ENCODE results near the gene TNRC6A.

The TNRC6A gene

GRCh38 chr16:24848065-24848464 is 118.6 kb downstream of the TNRC6A start:
- DNase-seq (ENCODE audit: low spot score) = no peak
- no peak for TF ChIP-seq CTCF (IDR thresholded peaks at IDR 0.05; ENCODE audit: borderline replicate concordance, control extremely low read depth, extremely low read depth, insufficient read depth, missing control alignments)
- in situ Hi-C loops (cut with MboI; ENCODE audit: low sequenced_read_pairs, unreplicated experiment) = no loop called here

GRCh38 chr16:24849641-24850040 is 120.2 kb downstream of the TNRC6A start:
- in situ Hi-C loops (cut with MboI; ENCODE audit: low sequenced_read_pairs, unreplicated experiment) = no loop called here
- DNase-seq (ENCODE audit: low spot score) = no peak
- no peak for TF ChIP-seq CTCF (IDR thresholded peaks at IDR 0.05; ENCODE audit: borderline replicate concordance, control extremely low read depth, extremely low read depth, insufficient read depth, missing control alignments)

GRCh38 chr16:24850289-24850938 is 121.0 kb downstream of the TNRC6A start:
- in situ Hi-C loops (cut with MboI; ENCODE audit: low sequenced_read_pairs, unreplicated experiment) = no loop called here
- TF ChIP-seq CTCF (IDR thresholded peaks at IDR 0.05; ENCODE audit: borderline replicate concordance, control extremely low read depth, extremely low read depth, insufficient read depth, missing control alignments) = no peak
- DNase-seq (ENCODE audit: low spot score) = no peak

GRCh38 chr16:24851700-24852099 is 122.2 kb downstream of the TNRC6A start:
- no peak for DNase-seq (ENCODE audit: low spot score)
- in situ Hi-C loops (cut with MboI; ENCODE audit: low sequenced_read_pairs, unreplicated experiment) = no loop called here
- TF ChIP-seq CTCF (IDR thresholded peaks at IDR 0.05; ENCODE audit: borderline replicate concordance, control extremely low read depth, extremely low read depth, insufficient read depth, missing control alignments) = no peak

GRCh38 chr16:24852281-24852721 is 122.8 kb downstream of the TNRC6A start:
- in situ Hi-C loops (cut with MboI; ENCODE audit: low sequenced_read_pairs, unreplicated experiment) = no loop called here
- DNase-seq (ENCODE audit: low spot score) = no peak
- no peak for TF ChIP-seq CTCF (IDR thresholded peaks at IDR 0.05; ENCODE audit: borderline replicate concordance, control extremely low read depth, extremely low read depth, insufficient read depth, missing control alignments)

- DNase-seq (ENCODE audit: low spot score) = no peak
- TF ChIP-seq CTCF (IDR thresholded peaks at IDR 0.05; ENCODE audit: borderline replicate concordance, control extremely low read depth, extremely low read depth, insufficient read depth, missing control alignments) = no peak
- in situ Hi-C loops (cut with MboI; ENCODE audit: low sequenced_read_pairs, unreplicated experiment) = no loop called here
Measured at GRCh38 chr16:24853169-24853824, 123.8 kb downstream of the TNRC6A start.
